HepG2 (cell line): ENCODE results near the gene BPHL. TPM values are rescaled to one million over a fixed set of nuclear protein-coding genes. Genes with fewer than 3 reads are reported as not detected.

ENCODE experiments used
- ATAC-seq: fragments of 200-7000 bp; cut with Tn5 transposase; 3 replicates; pipeline ENCODE4 v1.9.1; 2020; ENCODE audit warnings: mild to moderate bottlenecking, moderate library complexity
- BruUV-seq: library from RNA; stranded (reverse); fragments of 400-500 nt; replicated peaks from 2 replicates; lab custom pipeline; 2021; lab: Mats Ljungman, UMichigan
- CTCF ChIA-PET: fragments of 300-600 bp; formaldehyde crosslinking; extraction: SDS; loops from one replicate; lab custom pipeline; 2021; ENCODE audit warnings: low total read pairs, inconsistent platforms, low intra/inter-chr PET ratio; lab: Yijun Ruan, JAX
- POLR2A ChIA-PET: fragments of 350-600 bp; sonication (Branson Sonifier 250); formaldehyde crosslinking; loops from one replicate; lab custom pipeline; 2020; ENCODE audit warnings: antibody characterized with exemption, inconsistent platforms; lab: Yijun Ruan, JAX
- DNase-seq: peaks from one replicate; pipeline ENCODE4 v3.0.0-alpha.2; 2015; ENCODE audit warnings: low spot score
- FAIRE-seq: peaks from 3 replicates; lab custom pipeline; 2011; peaks lifted over from hg19 to GRCh38; lab: Jason Lieb, UNC
- H2AFZ ChIP-seq: one replicate; pipeline ENCODE4 v1.6.1; 2011; ENCODE audit warnings: low read length, inconsistent platforms
- H3K27ac ChIP-seq: fragments of 300-600 bp; 3 replicates; pipeline ENCODE4 v1.8.0; 2011; ENCODE audit warnings: mixed run types, mild to moderate bottlenecking, mixed read lengths, low read length, inconsistent platforms; ENCODE audit not compliant: insufficient read depth; ENCODE audit errors: extremely low read length
- H3K27me3 ChIP-seq, 2 experiments: fragments of 200-600 bp in 1 of 2; 2 replicates in 1 of 2; 3 replicates in 1 of 2; pipeline versions ENCODE4 v1.6.0 to v1.8.0; 2011; ENCODE audit warnings: low read length in 2 of 2, mild to moderate bottlenecking in 2 of 2, moderate library complexity in 2 of 2, inconsistent platforms in 1 of 2; ENCODE audit not compliant: insufficient read depth in 2 of 2, control insufficient read depth in 1 of 2
- H3K36me3 ChIP-seq, 2 experiments: fragments of 200-600 bp in 1 of 2; replicated peaks in 1 of 2; 2 replicates in 1 of 2; 3 replicates in 1 of 2; pipeline versions ENCODE4 v1.5.1 to v1.8.0; 2011; ENCODE audit warnings: low read length in 2 of 2, inconsistent platforms in 1 of 2; ENCODE audit not compliant: insufficient read depth in 2 of 2, control insufficient read depth in 1 of 2
- H3K4me1 ChIP-seq: 2 replicates; pipeline ENCODE4 v1.5.1; 2012; ENCODE audit warnings: low read length, inconsistent platforms; ENCODE audit not compliant: insufficient read depth
- H3K4me2 ChIP-seq: 2 replicates; pipeline ENCODE4 v1.6.0; 2011; ENCODE audit warnings: low read depth, low read length, inconsistent platforms
- H3K4me3 ChIP-seq, 3 experiments: fragments of 200-600 bp in 1 of 3; sonication (generic), shearing (Covaris generic) in 1 of 3; replicated peaks in 1 of 3; 2 replicates each; pipeline ENCODE4 v1.5.1; 2011 to 2016; ENCODE audit warnings: low read length in 3 of 3, inconsistent platforms in 2 of 3, low read depth in 2 of 3, mild to moderate bottlenecking in 2 of 3, control low read depth in 1 of 3, mixed read lengths in 1 of 3; ENCODE audit not compliant: insufficient read depth in 1 of 3
- H3K79me2 ChIP-seq: one replicate; pipeline ENCODE4 v1.6.1; 2011; ENCODE audit warnings: low read length, inconsistent platforms; ENCODE audit not compliant: insufficient read depth
- H3K9ac ChIP-seq: 2 replicates; pipeline ENCODE4 v1.6.0; 2011; ENCODE audit warnings: mild to moderate bottlenecking, low read depth, low read length, inconsistent platforms; ENCODE audit not compliant: insufficient read depth
- H3K9me3 ChIP-seq: 2 replicates; pipeline ENCODE4 v1.5.1; 2012; ENCODE audit warnings: mild to moderate bottlenecking, low read length
- H4K20me1 ChIP-seq: 2 replicates; pipeline ENCODE4 v1.6.0; 2011; ENCODE audit warnings: inconsistent platforms, mild to moderate bottlenecking, low read length, moderate library complexity; ENCODE audit not compliant: insufficient read depth
- MIXL1 ChIP-seq: IDR thresholded peaks from 2 replicates; pipeline ENCODE4 v1.6.1; 2016
- PHF21A ChIP-seq: sonication (generic); formaldehyde crosslinking; IDR thresholded peaks from 2 replicates; pipeline ENCODE4 v1.5.0; 2020; ENCODE audit warnings: mild to moderate bottlenecking, missing genetic modification reagents
- ZNF264 ChIP-seq: sonication (generic); formaldehyde crosslinking; IDR thresholded peaks from 2 replicates; pipeline ENCODE4 v1.4.0; 2020; ENCODE audit warnings: missing genetic modification reagents
- ZNF562 ChIP-seq: sonication (generic); formaldehyde crosslinking; IDR thresholded peaks from 2 replicates; pipeline ENCODE4 v1.8.0; 2022; ENCODE audit warnings: missing genetic modification reagents, borderline replicate concordance
- WGBS: methylation state at CpG from one replicate; pipeline ENCODE4 v1.1.6; 2017; ENCODE audit warnings: low lambda C conversion rate; 5-methylcytosine and 5-hydroxymethylcytosine counted together
- in situ Hi-C: cut with HindIII; loops from 2 replicates; pipeline ENCODE4 v1.10.0; 2017; ENCODE audit warnings: low pct_unique_long_range_greater_than_20kb; ENCODE audit not compliant: extremely low pct_ligation_motif_present
- intact Hi-C: fragments of 100-400 bp; cut with micrococcal nuclease; formaldehyde crosslinking; loops from one replicate; pipeline ENCODE4 v1.10.0; 2022; ENCODE audit not compliant: unreplicated experiment
- polyA plus RNA-seq, 8 experiments: library from polyadenylated mRNA; depleted of rRNA in 3 of 8; stranded (reverse) in 7 of 8; unstranded in 1 of 8; fragments of >200 nt; fragmentation: Illumina TruSeq in 4 of 8; extraction: Trizol in 4 of 8; gene quantifications; 2 replicates each; pipeline versions ENCODE4 v1.2.1 to v1.2.3, GENCODE V29; 2011 to 2016; ENCODE audit warnings: low read depth in 4 of 8, missing spikeins in 1 of 8, mixed read lengths in 1 of 8; ENCODE audit not compliant: insufficient read depth in 1 of 8
- total RNA-seq, 5 experiments: library from RNA; depleted of rRNA; stranded (reverse); fragments of >200 nt; fragmentation: Illumina TruSeq; extraction: Trizol; gene quantifications; 2 replicates each; pipeline ENCODE4 v1.2.3, GENCODE V29; 2016; ENCODE audit warnings: low read depth in 1 of 5
- TF ChIP-seq, protein P1 (sequence below): sonication (generic); formaldehyde crosslinking; IDR thresholded peaks from 2 replicates; pipeline ENCODE4 v1.5.0; 2020; ENCODE audit warnings: mild to moderate bottlenecking, missing genetic modification reagents
- TF ChIP-seq, protein P2 (sequence below): sonication (generic); formaldehyde crosslinking; IDR thresholded peaks from 2 replicates; pipeline ENCODE4 v1.8.0; 2022; ENCODE audit warnings: missing genetic modification reagents, low read depth, mild to moderate bottlenecking, borderline replicate concordance
- TF ChIP-seq, protein P3 (sequence below): sonication (generic); formaldehyde crosslinking; IDR thresholded peaks from 2 replicates; pipeline ENCODE4 v1.5.0; 2020; ENCODE audit warnings: mild to moderate bottlenecking, missing genetic modification reagents
- TF ChIP-seq, protein P4 (sequence below), 2 experiments: IDR thresholded peaks; 2 replicates each; pipeline ENCODE4 v1.6.1; 2011 to 2012; ENCODE audit warnings: low read length in 2 of 2, borderline replicate concordance in 1 of 2, low read depth in 1 of 2, mild to moderate bottlenecking in 1 of 2, moderate library complexity in 1 of 2
- TF ChIP-seq, protein P5 (sequence below): sonication (generic); formaldehyde crosslinking; IDR thresholded peaks from 2 replicates; pipeline ENCODE4 v1.4.0; 2020; ENCODE audit warnings: mild to moderate bottlenecking, missing genetic modification reagents, borderline replicate concordance

BPHL gene
- total and polyA plus RNA-seq, 2 of the 13 experiments (the other 11 are each of a cell fraction or from before 2014, with no cell fraction given), result 37.8 to 39.5 TPM

DNA sequence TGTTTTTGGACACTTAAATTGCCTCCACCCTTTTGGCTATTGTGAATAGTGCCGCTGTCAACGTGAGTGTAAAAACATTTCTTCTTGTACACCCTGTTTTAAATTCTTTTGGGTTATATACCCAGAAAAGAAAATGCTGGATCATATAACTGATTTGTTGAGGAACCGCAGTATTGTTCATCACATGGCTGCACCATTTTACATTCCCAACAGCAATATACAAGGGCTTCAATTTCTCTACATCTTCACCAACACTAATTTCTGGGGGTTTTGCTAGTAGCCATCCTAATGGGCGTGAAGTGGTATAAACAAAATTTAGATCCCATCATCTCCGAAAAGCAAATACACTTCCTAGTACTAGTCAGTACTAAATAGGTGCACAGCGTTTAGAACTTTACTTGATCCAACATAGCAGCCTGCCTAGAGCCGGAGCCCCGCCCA, 579 bp upstream of the BPHL start (continued):
- TF ChIP-seq, protein P1, sequence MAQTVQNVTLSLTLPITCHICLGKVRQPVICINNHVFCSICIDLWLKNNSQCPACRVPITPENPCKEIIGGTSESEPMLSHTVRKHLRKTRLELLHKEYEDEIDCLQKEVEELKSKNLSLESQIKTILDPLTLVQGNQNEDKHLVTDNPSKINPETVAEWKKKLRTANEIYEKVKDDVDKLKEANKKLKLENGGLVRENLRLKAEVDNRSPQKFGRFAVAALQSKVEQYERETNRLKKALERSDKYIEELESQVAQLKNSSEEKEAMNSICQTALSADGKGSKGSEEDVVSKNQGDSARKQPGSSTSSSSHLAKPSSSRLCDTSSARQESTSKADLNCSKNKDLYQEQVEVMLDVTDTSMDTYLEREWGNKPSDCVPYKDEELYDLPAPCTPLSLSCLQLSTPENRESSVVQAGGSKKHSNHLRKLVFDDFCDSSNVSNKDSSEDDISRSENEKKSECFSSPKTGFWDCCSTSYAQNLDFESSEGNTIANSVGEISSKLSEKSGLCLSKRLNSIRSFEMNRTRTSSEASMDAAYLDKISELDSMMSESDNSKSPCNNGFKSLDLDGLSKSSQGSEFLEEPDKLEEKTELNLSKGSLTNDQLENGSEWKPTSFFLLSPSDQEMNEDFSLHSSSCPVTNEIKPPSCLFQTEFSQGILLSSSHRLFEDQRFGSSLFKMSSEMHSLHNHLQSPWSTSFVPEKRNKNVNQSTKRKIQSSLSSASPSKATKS, result no peak
- TF ChIP-seq MIXL1 (0 out of 2 replicates have a peak, but pooled peaks have one; percentile 17), PHF21A (CRISPR knock-in tag) (peak; percentile 61; the same call in 1 of the 2 replicates), ZNF264 (CRISPR knock-in tag) (0 out of 2 replicates have a peak, but pooled peaks have one; percentile 13), ZNF562 (CRISPR knock-in tag) (0 out of 2 replicates have a peak, but pooled peaks have one; percentile 41)
- TF ChIP-seq, protein P2, sequence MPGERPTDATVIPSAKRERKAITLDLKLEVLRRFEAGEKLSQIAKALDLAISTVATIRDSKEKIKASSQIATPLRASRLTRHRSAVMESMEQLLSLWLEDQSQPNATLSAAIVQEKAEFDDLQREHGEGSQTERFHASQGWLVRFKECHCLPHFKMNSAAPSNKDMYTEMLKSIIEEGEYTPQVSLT (CRISPR knock-in tag), result no peak

DNA sequence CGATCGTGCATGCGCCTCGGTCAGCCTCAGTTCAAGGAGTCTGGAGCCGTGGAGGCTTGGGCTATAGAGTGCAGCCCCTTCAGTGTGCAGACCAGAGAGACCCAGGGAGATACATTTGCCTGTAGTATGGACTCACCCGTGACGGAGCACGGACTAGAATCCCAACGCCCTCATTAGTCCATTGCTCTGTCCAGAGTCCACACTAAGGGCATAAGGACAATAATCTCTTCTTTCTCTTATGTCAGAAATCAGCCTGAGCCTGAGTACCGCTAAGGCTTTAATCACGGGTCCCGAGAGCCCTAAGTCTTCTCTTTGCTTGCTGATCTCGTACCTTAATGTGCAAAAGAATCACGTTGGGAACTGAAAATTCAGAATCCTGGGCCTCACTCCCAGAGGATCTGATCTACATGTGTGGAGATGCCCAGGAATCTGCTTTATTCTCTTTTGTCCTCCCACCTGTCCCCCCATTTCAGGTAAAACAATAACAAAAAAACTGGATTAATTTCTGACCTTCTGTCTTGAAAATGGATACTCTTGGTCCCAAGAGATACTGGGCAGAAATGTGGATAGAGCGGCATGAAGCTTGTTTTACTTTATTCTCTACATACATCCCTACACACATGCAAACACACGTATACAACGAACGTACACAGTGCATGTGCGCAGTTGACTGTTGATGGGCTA, 671 bp downstream of the BPHL start:
- peak overlapping the region; percentile 88 for H3K27ac ChIP-seq
- H3K36me3 ChIP-seq, result peaks cover 0 to 6% of the 10 kb centered on the region in 2 experiments; a peak in 3 of 5 replicates
- FAIRE-seq, result peak; percentile 44
- 17% methylated on average over 18 of the region's 19 CpGs for WGBS
- CTCF ChIA-PET, result no interaction called here
- intact Hi-C loops, result loop anchor here (2.0 to 10.0 kb wide), 4 partner anchors 20 to 132 kb away; partner anchors contain the start of gene RIPK1
- H3K9ac ChIP-seq, result peak overlapping the region; percentile 87
- POLR2A ChIA-PET, result interaction anchor here (0.7 to 3.3 kb wide), 20 partner anchors 11 to 278 kb away, joined by 3 to 21 read pairs (median 6); partner anchors contain the start of genes NQO2, PSMG4, RIPK1 and SERPINB1
- BruUV-seq, result TSS peak; percentile 60
- peaks cover 11% of the 10 kb centered on the region for H3K79me2 ChIP-seq
- peak overlapping the region; percentile 82 to 84 (median 84) for H3K4me3 ChIP-seq
- no peaks in the 10 kb centered on the region for H3K9me3 ChIP-seq
- peak; percentile 84 for DNase-seq
- H3K4me2 ChIP-seq, result peak overlapping the region; percentile 87
- peak; percentile 87 for ATAC-seq
- H4K20me1 ChIP-seq, result no peaks in the 10 kb centered on the region
- in situ Hi-C loops, result no loop called here
- H2AFZ ChIP-seq, result no peak overlapping the region
- H3K27me3 ChIP-seq, result no peaks in the 10 kb centered on the region; a peak in 1 of 5 replicates
- H3K4me1 ChIP-seq, result peaks cover 35% of the 10 kb centered on the region
- TF ChIP-seq, protein P3, sequence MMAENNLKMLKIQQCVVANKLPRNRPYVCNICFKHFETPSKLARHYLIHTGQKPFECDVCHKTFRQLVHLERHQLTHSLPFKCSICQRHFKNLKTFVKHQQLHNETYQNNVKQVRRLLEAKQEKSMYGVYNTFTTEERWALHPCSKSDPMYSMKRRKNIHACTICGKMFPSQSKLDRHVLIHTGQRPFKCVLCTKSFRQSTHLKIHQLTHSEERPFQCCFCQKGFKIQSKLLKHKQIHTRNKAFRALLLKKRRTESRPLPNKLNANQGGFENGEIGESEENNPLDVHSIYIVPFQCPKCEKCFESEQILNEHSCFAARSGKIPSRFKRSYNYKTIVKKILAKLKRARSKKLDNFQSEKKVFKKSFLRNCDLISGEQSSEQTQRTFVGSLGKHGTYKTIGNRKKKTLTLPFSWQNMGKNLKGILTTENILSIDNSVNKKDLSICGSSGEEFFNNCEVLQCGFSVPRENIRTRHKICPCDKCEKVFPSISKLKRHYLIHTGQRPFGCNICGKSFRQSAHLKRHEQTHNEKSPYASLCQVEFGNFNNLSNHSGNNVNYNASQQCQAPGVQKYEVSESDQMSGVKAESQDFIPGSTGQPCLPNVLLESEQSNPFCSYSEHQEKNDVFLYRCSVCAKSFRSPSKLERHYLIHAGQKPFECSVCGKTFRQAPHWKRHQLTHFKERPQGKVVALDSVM (CRISPR knock-in tag), result no peak
- TF ChIP-seq, protein P4, sequence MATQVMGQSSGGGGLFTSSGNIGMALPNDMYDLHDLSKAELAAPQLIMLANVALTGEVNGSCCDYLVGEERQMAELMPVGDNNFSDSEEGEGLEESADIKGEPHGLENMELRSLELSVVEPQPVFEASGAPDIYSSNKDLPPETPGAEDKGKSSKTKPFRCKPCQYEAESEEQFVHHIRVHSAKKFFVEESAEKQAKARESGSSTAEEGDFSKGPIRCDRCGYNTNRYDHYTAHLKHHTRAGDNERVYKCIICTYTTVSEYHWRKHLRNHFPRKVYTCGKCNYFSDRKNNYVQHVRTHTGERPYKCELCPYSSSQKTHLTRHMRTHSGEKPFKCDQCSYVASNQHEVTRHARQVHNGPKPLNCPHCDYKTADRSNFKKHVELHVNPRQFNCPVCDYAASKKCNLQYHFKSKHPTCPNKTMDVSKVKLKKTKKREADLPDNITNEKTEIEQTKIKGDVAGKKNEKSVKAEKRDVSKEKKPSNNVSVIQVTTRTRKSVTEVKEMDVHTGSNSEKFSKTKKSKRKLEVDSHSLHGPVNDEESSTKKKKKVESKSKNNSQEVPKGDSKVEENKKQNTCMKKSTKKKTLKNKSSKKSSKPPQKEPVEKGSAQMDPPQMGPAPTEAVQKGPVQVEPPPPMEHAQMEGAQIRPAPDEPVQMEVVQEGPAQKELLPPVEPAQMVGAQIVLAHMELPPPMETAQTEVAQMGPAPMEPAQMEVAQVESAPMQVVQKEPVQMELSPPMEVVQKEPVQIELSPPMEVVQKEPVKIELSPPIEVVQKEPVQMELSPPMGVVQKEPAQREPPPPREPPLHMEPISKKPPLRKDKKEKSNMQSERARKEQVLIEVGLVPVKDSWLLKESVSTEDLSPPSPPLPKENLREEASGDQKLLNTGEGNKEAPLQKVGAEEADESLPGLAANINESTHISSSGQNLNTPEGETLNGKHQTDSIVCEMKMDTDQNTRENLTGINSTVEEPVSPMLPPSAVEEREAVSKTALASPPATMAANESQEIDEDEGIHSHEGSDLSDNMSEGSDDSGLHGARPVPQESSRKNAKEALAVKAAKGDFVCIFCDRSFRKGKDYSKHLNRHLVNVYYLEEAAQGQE (IDR thresholded peaks at IDR 0.05; ENCODE audit: borderline replicate concordance in 1 of 2, low read depth in 1 of 2, low read length in 2 of 2), result peak in 1 of 2 experiments; percentile 26; a peak in 1 of 4 replicates
- TF ChIP-seq, protein P5, sequence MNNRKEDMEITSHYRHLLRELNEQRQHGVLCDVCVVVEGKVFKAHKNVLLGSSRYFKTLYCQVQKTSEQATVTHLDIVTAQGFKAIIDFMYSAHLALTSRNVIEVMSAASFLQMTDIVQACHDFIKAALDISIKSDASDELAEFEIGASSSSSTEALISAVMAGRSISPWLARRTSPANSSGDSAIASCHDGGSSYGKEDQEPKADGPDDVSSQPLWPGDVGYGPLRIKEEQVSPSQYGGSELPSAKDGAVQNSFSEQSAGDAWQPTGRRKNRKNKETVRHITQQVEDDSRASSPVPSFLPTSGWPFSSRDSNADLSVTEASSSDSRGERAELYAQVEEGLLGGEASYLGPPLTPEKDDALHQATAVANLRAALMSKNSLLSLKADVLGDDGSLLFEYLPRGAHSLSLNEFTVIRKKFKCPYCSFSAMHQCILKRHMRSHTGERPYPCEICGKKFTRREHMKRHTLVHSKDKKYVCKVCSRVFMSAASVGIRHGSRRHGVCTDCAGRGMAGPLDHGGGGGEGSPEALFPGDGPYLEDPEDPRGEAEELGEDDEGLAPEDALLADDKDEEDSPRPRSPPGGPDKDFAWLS, result 0 out of 2 replicates have a peak, but pooled peaks have one; percentile 11
